ENCODE data around the gene THBS4.

THBS4 gene

DNA sequence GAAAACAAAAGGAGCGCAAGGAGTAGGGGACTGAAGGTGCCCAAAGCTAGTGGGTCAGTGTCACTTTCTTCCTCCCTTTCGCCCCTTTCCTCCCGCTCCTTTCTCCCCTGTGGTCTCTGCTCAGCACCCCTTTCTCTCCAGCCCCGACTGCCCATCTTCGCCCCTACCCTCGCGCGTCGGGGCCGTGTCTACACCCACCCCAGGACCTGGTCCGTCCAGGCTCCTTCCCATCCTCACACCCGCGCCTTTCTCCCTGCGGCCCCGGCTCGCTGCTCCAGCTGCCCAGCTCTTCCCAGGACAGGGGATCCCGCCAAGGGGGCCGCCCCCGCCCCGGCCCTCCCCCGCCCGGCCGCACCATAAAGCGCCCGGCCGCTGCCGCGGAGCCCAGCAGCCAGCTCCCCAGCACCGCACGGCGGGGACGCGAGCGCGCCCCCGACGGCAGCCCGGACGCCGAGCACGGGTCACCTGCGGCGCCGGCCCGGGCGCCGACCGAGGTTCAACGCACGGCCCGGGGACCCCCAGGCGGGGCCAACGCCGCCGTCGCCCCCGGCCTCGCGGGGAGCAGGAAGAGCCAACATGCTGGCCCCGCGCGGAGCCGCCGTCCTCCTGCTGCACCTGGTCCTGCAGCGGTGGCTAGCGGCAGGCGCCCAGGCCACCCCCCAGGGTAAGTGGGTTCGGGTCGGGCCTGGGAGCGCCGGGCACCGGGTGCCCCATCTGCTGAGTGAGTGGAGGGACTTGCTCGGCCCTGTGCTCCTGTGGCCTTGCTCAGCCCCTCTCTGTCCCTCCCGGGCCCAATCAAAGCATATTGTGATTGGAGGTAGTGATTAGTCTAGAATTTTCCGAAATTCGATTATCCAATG is at the start of gene THBS4:
Gene THBS4, plus strand, starts transcription at position 387 of the 860 bp plus-strand sequence. Its CDS starts 190 bp downstream, at position 577.
- DNase-seq (ENCODE audit: low read depth in 4 of 4, low spot score in 1 of 4): no peak

DNA sequence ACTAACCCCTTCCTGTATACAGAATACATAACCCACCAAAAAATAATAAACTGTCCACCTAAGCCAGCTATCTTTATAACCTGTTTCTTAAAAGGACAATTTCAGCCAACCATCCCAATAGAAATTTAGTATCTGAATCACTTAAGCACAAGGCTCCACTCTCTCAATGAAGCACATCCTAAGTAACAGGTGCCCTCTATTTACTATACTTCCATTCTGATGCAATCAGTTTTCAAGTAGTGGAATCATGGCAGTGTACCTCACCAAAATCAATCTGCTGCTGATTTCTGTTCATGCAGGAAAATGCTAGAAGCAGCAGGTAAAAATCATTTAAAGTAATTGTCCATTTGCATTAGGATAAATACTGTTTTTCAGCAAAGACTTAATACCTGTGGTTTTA is 48.9 kb upstream of the THBS4 start:
- no peak for DNase-seq (ENCODE audit: low read depth in 4 of 4, low spot score in 1 of 4)

DNA sequence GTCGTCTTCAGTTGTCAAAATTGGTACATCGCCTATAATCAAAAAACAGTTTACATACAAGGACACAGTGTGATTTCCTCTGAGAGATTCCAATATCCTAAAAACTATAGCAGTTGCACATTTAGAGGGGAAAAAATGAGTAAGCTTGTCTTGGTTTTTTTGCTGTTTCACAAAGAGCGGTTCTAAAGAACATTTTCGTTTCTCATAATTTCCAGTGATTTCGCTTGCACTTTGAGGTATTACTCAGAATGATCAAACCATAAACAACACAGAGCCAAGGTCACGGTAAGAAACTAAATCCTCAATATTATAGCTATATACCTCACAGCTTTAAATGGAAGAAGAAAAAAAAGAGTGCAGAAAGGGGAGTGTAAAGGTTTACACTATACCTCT is 44.9 kb upstream of the THBS4 start:
- no peak for DNase-seq (ENCODE audit: low read depth in 4 of 4, low spot score in 1 of 4)

DNA sequence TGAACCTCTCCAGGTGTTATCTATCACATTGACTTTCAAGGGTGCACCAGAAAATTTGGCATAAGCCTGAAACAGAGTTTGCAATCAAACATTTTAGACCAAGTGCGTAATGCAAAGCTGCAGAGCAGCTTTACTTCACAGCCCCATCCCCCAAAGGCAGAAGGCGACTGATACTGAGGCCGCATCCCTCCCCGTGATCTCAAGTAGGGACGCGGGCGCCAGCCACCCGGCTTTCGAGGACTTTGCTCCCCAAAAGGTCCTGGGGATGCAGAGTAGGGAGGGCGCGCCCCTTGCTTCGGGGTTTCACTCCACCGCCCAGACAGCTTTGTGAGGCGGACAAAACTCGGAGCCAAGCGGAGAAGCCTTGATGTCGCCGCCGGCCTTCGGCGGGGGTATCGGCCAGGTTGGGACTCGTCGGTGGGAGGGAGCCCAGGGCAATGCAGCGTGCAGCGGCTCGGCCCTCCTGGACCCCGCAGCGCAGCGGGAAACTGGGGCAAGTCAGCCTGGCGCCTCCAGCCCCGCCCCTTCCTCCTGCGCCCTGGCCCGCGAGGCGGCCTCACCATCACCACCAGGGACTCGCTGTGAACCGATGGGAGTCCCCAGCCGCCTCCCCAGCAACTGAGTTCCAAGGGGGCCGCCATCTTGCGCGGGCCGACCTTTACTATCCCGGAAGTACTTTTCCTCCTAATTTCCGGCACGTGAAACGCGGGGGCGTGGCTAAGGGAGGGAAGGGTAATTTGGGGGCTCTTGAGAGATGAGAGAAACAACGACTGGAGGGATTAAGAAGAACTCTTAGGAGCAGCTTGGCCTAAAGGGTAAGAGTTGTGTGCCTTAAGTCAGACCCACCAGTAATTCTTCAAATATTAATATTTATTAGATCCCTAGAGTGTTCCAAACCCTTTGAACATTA is 44.3 kb upstream of the THBS4 start, which contains the start of gene MTX3:
Gene MTX3, minus strand, starts transcription at position 665 of the 910 bp plus-strand sequence. Its CDS starts 24 bp downstream, at position 641.
- DNase-seq (ENCODE audit: low read depth in 4 of 4, low spot score in 1 of 4): peak; percentile 73 to 85 (median 80)

DNA sequence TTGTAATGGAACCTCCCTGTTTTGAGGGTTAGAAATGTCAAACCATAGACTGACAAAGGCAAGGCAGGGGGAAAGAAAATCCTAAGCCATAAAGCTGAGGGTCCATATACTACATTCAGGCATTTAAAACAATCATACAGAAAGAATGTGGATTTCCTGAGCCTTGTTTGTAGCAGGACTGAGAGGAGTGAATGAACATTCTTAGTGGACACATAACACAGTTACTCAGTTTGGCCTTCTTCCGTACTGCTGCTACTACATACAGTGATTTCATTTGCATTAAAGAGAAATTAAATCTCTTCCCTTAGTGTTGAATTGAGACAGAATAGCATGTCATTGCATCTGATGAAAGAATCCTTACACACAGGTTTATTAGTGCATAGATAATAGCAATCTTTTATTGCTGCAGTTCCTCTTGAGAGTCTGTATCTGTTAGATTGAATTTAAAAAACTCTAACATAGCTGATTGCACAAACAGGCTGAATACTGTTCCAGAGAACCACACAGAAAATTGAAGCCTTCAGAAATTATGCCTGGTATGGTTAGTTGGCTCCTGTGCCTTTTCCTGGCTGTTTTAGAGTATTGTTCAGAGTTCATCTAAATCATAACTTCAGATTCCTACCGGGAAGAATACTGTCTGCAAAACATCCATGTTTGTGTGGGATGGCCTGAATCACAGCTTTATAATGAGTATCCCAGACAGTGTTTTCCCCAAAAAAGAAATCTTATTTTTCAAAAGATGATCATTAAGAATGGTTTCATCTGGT is 42.1 kb upstream of the THBS4 start:
- no peak for DNase-seq (ENCODE audit: low read depth in 4 of 4, low spot score in 1 of 4)

DNA sequence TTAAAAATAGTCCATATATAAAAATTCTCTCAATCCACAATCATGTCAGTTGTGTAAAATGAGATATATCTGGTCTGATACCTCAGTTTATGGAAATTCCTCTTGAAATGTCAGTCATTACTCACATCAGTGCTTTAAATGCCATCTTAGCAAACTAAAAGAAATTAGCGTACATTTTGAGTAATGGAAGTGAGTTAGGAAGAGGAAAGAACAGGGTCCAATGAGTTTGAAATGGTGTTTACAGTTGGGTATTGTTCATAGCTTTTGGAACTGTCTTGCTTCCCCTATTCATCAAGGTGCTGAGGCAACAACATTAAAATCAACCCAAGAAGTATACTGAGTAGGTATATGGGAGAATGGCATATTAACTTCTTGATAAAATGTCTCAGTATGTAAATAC is 35.4 kb upstream of the THBS4 start:
- no peak for DNase-seq (ENCODE audit: low read depth in 4 of 4, low spot score in 1 of 4)

DNA sequence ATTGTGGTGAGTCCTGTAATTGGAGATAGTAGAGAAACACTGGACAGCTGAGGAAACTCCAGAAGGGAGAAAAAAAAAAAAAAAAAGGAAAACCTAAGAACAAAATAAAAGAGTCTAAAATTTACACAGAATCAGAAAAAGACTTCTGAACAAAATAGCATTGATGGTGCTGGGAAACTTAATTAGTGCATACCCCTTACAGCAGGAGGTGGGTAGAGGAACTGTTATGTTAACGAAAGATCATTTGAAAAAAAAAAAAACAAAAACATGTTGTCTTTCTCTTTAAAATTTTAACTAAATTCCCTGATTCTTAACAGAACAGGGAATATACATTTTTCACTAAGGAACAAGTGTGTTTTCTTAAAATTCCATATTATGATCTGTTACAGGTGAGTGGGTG is 32.5 kb upstream of the THBS4 start:
- DNase-seq (ENCODE audit: low read depth in 4 of 4, low spot score in 1 of 4): no peak

DNA sequence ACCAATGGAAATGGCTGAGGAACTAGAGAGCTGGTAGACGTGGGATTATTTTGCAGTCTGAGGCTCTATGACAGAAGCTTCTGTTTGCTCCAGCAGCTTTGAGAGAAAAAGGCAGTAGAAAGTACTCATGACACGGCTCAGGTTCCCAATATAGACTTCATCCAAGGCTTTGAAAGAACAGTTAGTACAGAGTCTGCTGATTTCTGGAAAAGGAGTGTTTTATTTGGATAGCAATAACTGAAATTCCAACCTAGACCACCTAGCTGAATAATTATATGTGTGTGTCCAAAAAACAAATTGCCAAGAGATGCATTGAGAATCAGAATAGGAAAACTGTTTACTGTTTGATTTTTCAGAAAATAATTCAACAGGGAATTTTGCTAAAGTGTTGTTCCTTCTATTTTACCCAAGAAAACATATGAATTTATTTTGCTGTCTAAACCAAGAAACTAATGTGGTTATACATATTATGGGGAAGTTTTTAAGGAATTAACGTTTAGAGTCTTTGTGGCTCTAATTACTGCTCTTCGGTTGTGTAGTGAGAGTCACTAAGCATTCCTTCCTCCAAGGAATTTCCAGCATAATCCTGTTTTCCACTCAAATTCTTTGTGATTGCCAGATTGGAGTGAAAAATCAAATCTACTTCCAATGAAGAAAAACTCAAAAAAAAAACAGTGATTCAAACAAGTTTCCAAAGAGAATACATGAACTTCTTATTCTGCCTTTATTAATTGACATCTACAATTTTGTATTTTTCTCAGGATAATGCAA is 26.0 kb upstream of the THBS4 start:
- no peak for DNase-seq (ENCODE audit: low read depth in 4 of 4, low spot score in 1 of 4)

DNA sequence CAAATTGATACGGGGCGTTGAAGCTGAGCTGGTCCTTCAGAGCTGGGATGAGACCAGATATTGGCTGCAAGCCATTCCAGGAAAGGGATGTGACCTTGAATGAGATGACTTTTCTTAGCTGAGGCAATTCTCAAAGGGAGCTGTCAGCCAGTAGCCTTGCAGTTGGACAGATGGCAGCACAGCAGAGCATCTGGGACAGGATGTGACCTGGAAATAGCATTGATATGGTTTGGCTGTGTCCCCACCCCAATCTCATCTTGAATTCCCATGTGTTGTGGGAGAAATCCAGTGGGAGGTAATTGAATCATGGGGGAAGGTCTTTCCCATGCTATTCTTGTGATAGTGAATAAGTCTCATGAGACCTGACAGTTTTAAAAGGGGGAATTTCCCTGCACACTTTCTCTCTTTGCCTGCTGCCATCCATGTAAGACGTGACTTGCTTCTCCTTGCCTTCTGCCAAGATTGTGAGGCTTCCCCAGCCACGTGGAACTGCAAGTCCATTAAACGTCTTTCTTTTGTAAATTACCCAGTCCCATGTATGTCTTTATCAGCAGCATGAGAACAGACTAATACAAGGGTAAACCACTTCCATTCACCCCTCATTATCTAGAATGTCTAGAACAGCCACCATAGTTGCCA is 24.3 kb upstream of the THBS4 start:
- no peak for DNase-seq (ENCODE audit: low read depth in 4 of 4, low spot score in 1 of 4)

DNA sequence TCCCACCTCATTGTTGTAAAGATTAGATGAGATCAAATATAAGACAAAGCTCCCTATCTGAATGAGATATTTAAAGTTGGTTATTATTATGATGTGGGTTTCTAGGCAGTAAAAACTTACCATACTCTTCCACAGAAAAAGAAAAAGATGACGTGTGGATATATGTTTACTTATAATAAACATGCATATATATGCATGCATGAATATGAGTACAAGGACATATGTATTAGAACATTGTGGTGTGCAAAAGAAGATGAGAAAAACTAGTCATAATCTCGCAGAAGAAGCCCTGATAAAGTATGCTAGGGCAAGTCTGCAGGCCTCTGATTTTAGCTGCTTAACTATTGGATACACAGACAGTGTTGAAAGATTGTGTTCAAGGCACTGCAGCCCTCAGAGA is 10.1 kb upstream of the THBS4 start:
- no peak for DNase-seq (ENCODE audit: low read depth in 4 of 4, low spot score in 1 of 4)

DNA sequence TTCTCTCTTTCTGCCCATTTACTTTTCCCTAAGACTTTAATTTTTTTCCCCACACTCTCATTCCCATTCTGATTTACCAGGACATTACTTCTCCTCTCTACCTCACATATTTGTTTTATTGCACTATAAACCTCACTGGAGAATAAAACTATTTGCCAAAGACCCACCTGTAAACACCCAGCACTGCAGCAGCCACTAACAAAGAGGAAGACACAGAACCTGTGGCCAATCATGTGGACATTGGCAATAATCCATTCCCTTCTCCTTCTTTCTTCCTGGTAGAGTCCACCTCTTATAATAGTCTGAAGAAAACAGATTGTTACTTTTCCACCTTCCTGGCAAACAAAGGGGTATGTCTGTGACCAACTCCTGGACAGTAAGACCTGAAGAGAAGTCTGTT is 8.3 kb upstream of the THBS4 start:
- no peak for DNase-seq (ENCODE audit: low read depth in 4 of 4, low spot score in 1 of 4)

DNA sequence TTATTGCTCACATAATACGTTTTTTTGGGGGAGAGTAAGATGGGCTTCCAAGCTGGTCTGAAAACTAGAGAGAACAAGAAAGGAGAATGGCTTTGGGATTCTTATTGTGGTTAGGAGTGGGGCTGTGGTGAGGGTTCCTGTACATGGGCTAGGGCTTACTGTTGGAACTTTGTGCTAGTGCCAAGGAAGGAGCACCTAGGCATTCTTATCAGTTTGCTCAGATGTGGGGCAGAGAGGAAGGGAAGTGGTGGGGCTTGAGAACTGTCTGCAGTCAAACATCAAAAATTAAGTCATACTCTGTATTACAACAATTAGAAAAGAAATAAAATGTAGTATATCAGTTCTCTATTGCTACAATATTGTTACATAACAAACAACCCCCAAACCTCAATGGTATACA is 4.0 kb upstream of the THBS4 start:
- DNase-seq (ENCODE audit: low read depth in 4 of 4, low spot score in 1 of 4): no peak

DNA sequence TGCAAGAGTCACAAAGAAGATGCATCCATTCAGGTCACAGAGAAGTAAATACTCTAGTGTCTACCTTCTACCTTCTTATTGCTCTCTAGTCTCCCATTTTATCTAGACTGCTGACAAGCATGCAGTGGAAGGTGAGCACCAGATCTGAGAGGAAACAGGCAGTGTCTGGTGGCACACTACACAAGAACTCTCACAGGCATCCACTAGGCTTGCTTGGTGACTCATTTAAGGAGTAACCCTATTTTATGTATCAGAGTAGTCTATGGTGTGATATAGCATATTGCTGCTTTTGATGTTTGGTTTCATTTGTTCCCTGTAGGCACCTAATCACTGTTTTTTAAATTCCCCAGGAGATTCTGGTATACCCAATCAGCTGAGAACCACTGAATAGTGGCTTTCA is 1.6 kb upstream of the THBS4 start:
- DNase-seq (ENCODE audit: low read depth in 4 of 4, low spot score in 1 of 4): no peak

DNA sequence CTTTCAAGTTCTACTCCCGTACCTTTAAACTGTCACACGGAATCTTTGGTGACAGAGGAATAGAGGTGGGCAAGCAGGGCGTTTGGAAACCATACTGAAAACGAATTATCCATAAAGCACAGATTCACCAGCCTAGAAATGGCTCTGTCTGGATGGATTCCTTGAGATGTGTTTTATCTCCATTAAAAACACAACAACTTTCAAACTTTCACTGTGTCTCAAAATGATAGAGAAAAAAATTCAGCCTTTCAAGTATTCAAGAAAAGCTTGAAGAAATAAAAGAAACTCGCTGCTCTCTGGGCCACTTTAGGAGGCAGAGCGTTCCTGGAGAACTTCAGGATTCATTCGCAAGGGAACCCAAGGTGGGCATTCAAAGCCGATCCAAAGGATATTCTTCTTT is 589 bp upstream of the THBS4 start:
- DNase-seq (ENCODE audit: low read depth in 4 of 4, low spot score in 1 of 4): no peak

DNA sequence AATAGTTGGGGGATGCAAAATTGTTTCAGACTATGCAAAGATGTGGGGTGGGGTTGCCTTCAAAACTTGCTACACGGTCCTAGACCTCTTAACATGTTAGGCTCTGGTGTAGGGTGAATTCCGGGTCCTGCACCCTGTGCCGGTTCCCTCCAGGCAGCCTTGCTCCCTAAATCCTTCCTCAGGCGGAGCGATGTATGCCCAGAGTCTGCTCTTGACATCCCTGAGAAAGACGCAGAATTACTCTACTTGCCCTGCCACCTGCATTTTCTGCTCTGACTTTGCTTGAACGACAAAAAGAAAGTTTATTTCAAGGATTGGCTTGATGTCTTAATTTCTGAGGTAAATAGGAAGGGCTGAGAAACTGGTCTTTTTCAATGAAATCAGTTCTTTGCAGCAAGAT is 691 bp downstream of the THBS4 start:
- DNase-seq (ENCODE audit: low read depth in 4 of 4, low spot score in 1 of 4): no peak

DNA sequence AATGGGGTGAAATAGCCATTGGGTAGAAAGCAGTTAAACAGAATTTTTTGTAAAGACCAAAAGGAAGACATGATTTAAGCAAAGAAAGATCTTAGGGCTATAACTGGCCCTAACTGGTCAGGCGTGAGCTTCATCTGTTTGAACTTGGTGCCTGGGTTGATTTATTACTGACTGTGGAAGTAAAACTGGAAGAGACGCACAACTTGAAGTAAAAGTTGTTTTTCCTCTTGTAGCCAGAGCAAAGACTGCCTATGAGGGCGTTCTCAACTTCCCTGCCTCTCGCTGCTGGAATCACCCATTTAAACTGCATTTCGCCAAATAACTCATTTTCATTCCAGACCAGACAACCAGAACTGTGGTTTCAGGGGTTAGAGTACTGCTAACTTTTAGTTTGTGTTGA is 1.5 kb downstream of the THBS4 start:
- DNase-seq (ENCODE audit: low read depth in 4 of 4, low spot score in 1 of 4): no peak

DNA sequence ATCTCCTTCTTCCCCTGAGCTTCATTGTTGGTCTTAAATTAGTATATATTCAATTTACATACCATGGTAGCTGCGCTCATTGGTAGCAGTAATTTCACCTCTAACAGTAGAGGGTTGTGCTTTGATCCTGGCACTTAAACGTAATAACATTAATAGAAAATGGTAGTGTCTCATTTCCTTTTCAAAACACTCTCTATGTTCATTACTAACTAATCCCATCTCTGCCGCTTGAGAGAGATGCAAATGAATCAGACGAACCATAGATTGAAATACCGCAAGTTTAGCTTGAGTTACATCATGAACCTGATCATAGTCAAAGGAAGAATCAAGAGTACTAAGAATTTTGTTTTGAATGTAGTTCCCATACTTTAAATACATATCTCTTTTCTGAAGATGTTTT is 2.2 kb downstream of the THBS4 start:
- DNase-seq (ENCODE audit: low read depth in 4 of 4, low spot score in 1 of 4): no peak

DNA sequence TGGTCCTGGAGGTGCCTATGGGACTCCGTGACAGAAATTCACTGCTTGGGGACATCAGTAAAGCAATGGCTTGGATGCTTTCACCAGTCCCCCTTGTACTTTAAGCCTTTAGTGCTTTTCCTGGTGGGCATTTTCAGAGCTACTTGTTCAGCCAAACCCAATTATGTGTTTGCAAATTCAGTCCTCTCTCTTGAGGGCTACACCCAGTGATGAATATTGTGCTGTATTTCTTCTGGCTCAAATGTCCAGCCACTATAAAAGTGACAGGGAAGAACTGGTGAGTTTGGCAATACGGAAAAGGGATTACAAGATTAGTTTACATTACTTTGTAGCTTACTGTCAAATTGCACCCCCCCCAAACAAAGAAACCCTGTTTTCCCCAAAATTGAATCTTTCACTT is 4.5 kb downstream of the THBS4 start:
- no peak for DNase-seq (ENCODE audit: low read depth in 4 of 4, low spot score in 1 of 4)

DNA sequence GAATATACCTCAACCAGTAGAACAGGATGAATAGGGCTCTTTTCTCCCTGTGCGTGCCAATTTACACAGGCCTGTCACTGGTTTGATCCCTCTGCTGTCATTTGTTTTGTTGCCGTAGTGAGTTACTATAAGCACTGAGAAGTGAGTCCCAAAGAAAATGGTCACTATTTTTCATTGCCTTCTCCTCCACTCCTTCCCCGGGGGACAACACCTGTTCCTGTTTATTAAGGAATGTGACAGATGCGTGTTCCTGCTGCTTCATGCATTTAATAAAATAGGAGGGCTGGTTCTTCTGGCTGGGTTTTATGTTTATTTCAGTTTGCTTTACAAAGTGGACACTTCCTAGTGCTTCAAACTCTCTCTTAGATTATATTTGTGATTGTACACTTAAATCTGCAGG is 6.4 kb downstream of the THBS4 start:
- no peak for DNase-seq (ENCODE audit: low read depth in 4 of 4, low spot score in 1 of 4)

DNA sequence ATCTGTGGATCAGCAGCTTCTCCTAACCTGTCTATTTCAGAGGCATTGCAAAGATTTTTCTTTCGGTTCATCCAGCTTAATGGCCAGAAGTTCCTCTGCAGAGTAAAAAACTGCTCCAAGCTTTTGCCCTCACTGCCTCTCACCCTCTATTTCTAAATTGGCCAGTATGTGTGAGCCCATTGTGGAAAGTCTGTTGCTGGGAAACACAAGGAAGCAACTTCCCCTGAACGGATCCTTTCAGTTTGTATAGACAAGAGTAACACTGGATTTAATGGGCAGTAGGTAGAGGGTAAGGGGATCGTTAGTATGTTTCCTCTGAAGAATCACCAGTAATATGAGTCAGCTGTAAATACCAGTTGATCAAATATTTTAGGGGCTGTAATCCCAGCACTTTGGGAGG is 7.2 kb downstream of the THBS4 start:
- no peak for DNase-seq (ENCODE audit: low read depth in 4 of 4, low spot score in 1 of 4)

All from stimulated activated CD4-positive, alpha-beta T cell treated with anti-CD3 and anti-CD28 coated beads, Interleukin-1b, Interleukin-23, amount 100 ng/mL, for 24 hours (primary cell).